ENCODE results near the gene ZCCHC2. TPM values are rescaled to one million over a fixed set of nuclear protein-coding genes. Genes with fewer than 3 reads are reported as not detected.

The ZCCHC2 gene
- total and polyA plus RNA-seq, 2 of the 4 experiments (the other 2 are of a cell fraction) = 3.2 to 3.6 TPM

DNA sequence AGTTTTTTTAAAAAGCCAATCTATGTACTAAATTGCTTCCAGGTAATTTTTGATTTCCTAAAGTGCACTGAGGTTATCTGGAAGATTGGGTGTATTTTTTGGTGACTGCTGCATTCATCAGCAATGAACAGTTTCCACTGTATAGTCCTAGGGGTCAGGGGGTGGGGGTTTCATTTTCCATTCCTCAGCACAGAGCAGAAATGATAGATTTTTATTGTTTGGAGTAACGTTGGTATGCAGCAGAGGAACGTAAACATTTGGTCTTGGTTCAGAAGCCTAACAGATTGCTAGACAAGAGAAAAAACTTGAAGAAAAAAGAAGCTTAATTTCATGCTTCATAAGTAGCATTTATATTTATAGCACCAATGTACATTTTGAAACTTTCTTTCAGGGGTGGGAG is 54.9 kb downstream of the ZCCHC2 start:
- Histone ChIP-seq H3K4ac (ENCODE audit: low read depth, low read length) (no peak overlapping the region), H4K91ac (ENCODE audit: insufficient read depth, low read depth, low read length) (no peak overlapping the region), H3K9ac (ENCODE audit: low read depth, low read length) (no peak overlapping the region), H3K56ac (ENCODE audit: extremely low read depth, insufficient read depth, low read length) (no peak overlapping the region), H2BK15ac (ENCODE audit: low read depth, low read length) (no peak overlapping the region), H3K36me3 (ENCODE audit: control insufficient read depth, insufficient read depth, low read length) (peaks cover 16% of the 10 kb centered on the region), H2AK5ac (ENCODE audit: low read depth, low read length) (no peak overlapping the region), H3K4me2 (ENCODE audit: low read depth, low read length) (0 out of 2 replicates have a peak overlapping the region, but pooled peaks have one; percentile 29), H3K4me1 (ENCODE audit: control insufficient read depth, insufficient read depth, low read length) (peaks cover 1% of the 10 kb centered on the region), H3K9me3 (ENCODE audit: control insufficient read depth, insufficient read depth, low read length) (no peaks in the 10 kb centered on the region), H3K23ac (ENCODE audit: low read depth, low read length) (no peak overlapping the region), H2BK20ac (ENCODE audit: low read depth, low read length) (no peak overlapping the region), H4K8ac (ENCODE audit: low read depth in 2 of 2, low read length in 2 of 2) (no peak overlapping the region), H4K5ac (ENCODE audit: low read depth, low read length) (no peak overlapping the region), H2BK5ac (ENCODE audit: low read depth, low read length, poor library complexity, severe bottlenecking) (no peak overlapping the region), H3K18ac (ENCODE audit: low read depth, low read length) (no peak overlapping the region), H4K20me1 (ENCODE audit: insufficient read depth, low read length) (no peaks in the 10 kb centered on the region), H3K9me1 (ENCODE audit: insufficient read depth, low read length) (no peaks in the 10 kb centered on the region; the same call in 1 of the 2 replicates), H2AK9ac (replicated peaks; ENCODE audit: low read depth, low read length, poor library complexity) (no peak overlapping the region), H3K14ac (replicated peaks; ENCODE audit: low read depth, low read length) (no peak overlapping the region), H3K27ac (ENCODE audit: insufficient read depth, low read length) (no peak overlapping the region), H3K79me1 (ENCODE audit: low read depth in 1 of 2, low read length in 2 of 2) (peaks cover 0 to 6% of the 10 kb centered on the region in 2 experiments; a peak in 1 of 4 replicates), H3K4me3 (ENCODE audit: insufficient read depth, low read depth, low read length) (no peak overlapping the region), H3K27me3 (ENCODE audit: control insufficient read depth, insufficient read depth, low read length) (no peaks in the 10 kb centered on the region), H2BK120ac (ENCODE audit: low read depth, low read length) (no peak overlapping the region), H2AFZ (replicated peaks; ENCODE audit: low read length, poor library complexity) (no peak overlapping the region)
- no CpG with 5 or more reads among the region's 2 CpGs for WGBS, 2 experiments (ENCODE audit: extremely low coverage in 2 of 2, insufficient read length in 1 of 2)
- ATAC-seq (ENCODE audit: low read depth) = peak; percentile 96
- POLR2A ChIA-PET (ENCODE audit: unreplicated experiment) = no interaction called here
- dilution Hi-C loops (cut with HindIII; ENCODE audit: low sequenced_read_pairs, unreplicated experiment) = no loop called here
- CTCF ChIA-PET = interaction anchor here (1.5 to 2.1 kb wide), 2 partner anchors 9 to 152 kb away, joined by 4 to 14 read pairs; no protein-coding TSS in a partner anchor
- TF ChIP-seq, protein P1, sequence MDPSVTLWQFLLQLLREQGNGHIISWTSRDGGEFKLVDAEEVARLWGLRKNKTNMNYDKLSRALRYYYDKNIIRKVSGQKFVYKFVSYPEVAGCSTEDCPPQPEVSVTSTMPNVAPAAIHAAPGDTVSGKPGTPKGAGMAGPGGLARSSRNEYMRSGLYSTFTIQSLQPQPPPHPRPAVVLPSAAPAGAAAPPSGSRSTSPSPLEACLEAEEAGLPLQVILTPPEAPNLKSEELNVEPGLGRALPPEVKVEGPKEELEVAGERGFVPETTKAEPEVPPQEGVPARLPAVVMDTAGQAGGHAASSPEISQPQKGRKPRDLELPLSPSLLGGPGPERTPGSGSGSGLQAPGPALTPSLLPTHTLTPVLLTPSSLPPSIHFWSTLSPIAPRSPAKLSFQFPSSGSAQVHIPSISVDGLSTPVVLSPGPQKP (IDR thresholded peaks at IDR 0.05; ENCODE audit: borderline replicate concordance, low read depth, low read length) = no peak
- TF ChIP-seq, protein P2, sequence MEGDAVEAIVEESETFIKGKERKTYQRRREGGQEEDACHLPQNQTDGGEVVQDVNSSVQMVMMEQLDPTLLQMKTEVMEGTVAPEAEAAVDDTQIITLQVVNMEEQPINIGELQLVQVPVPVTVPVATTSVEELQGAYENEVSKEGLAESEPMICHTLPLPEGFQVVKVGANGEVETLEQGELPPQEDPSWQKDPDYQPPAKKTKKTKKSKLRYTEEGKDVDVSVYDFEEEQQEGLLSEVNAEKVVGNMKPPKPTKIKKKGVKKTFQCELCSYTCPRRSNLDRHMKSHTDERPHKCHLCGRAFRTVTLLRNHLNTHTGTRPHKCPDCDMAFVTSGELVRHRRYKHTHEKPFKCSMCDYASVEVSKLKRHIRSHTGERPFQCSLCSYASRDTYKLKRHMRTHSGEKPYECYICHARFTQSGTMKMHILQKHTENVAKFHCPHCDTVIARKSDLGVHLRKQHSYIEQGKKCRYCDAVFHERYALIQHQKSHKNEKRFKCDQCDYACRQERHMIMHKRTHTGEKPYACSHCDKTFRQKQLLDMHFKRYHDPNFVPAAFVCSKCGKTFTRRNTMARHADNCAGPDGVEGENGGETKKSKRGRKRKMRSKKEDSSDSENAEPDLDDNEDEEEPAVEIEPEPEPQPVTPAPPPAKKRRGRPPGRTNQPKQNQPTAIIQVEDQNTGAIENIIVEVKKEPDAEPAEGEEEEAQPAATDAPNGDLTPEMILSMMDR (conservative IDR thresholded peaks at IDR 0.05; ENCODE audit: low read depth, low read length) = no peak
- TF ChIP-seq POLR2A (IDR thresholded peaks at IDR 0.05; ENCODE audit: low read depth, low read length) (no peak), SMC3 (IDR thresholded peaks at IDR 0.05; ENCODE audit: low read depth, low read length) (no peak), RAD21 (IDR thresholded peaks at IDR 0.05; ENCODE audit: low read length) (no peak), BHLHE40 (IDR thresholded peaks at IDR 0.05; ENCODE audit: low read depth, low read length) (no peak), MAZ (IDR thresholded peaks at IDR 0.05; ENCODE audit: borderline replicate concordance, low read depth, low read length) (no peak), MXI1 (IDR thresholded peaks at IDR 0.05; ENCODE audit: borderline replicate concordance, low read depth, low read length) (no peak), RCOR1 (IDR thresholded peaks at IDR 0.05; ENCODE audit: insufficient replicate concordance, low read length) (no peak), RFX5 (IDR thresholded peaks at IDR 0.05; ENCODE audit: low read depth, low read length) (no peak), CEBPB (IDR thresholded peaks at IDR 0.05; ENCODE audit: low read depth, low read length) (no peak), FOS (IDR thresholded peaks at IDR 0.05; ENCODE audit: low read depth, low read length) (no peak), MAFK (IDR thresholded peaks at IDR 0.05; ENCODE audit: low read depth, low read length) (no peak)
- peak; percentile 22 for DNase-seq
- no TSS peak for BruUV-seq (replicated peaks)
- in situ Hi-C loops (cut with MboI; ENCODE audit: low sequenced_read_pairs) = loop anchor here (10.0 kb wide), 1 partner anchor 393 kb away; the partner anchor contains the start of genes PIGN and RELCH
- intact Hi-C loops (cut with micrococcal nuclease) = no loop called here

Data from IMR-90 (cell line).